Measurements from ENCODE around the gene NACC2.
A peak's percentile ranks its signal among the peaks of the same experiment; 100 is the strongest.
"Not testable (repeated sequence)": the region's sequence is repeated elsewhere in the genome, so short reads cannot be mapped to it uniquely, and the experiment has no call there.

NACC2 gene

DNA sequence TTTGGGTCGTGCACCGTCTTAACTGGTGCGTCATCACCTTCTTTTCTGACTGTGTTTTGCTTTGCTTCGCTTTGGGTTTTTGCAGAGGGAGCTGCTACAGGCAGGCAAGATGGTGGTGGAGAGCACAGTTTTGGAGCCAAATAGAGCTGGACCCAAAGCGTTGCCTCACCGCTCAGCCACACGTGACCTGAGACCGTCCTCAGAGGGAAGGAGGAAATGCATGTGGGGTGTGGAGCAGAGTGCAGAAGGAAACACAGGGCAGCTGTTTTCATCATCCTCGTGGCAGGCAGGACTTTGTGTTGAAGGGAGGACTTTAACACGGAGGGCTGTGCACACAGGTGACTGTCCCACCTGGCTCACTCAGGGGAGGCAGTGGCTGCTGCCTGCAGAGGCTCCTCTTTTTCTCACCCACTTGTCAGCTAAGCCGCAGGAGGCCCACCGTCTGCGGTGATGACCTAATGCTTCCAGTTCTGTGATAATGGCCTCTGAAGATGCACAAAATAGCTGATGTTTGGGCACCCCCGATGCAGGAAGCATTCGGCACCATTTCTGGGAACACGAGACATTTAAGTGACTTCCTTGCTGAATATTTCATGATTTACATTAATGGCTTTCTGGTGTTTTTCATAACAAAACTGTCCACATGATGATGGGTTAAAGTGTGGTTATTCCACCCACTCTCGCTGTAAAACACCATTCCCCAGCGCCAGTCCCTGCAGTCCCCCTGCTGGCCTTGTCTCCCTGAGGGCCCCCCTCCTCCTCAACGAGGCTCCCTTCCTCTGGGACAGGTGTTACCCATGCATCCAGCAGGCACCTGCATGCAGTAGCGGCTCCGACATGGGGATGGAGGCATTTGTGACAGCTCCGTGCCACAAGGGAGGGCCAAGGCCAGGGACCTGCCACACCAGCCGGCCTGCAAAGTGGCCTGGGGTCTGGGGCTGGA, 121.5 kb downstream of the NACC2 start:
- no peak for ATAC-seq

DNA sequence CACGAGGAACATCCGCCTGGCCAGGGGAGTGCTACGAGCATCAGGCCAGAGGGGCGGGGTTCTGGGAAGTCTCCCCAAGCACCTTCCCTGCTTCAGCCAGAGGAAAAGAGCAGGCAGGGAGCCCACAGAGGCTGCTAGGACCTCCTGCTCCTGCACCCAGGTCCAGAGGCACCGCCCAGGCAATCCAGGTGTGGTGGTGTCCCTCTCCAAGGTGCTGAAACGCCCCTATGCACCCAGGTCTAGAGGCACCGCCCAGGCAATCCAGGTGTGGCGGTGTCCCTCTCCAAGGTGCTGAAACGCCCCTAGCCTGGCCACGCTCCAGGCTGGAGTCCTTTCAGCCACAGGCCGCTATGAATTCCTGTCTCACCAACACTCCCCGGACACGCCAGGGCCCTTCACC, 123.2 kb downstream of the NACC2 start:
- no peak for ATAC-seq

- ATAC-seq: no peak
Measured at GRCh38 chr9:135971111-135971766, 123.8 kb downstream of the NACC2 start.

DNA sequence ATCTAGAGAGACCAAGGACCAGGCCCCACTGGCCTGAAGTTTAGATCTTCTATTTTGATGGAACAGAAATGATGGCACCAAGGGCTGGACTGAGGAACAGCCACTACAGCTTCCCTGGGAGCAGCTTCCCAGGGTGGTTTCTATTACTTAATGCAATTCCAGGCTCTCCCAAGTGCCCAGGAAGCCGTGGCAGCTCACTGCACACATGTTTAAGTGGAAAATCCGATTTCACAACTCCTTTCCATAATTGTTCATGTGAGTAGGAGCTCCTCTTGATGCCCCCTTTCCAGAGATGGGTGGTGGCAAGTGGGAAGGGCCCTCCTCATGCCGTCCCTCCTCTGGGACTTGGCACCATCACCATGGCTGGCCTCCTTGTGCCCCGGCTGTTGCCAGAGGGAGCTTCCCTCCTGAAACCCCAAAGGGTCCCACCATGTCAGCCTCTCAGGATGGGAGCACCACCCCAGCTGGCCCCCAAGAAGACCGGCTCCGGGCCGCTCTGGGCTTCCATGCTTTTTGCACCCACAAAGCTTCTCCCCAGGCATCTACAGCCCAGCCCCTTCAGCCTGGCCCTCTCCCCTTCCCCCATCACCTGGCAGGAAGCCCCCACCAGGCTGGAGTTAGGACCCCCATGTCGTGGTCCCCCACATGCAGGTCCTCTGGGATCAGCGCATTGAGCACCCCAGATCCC, 124.8 kb downstream of the NACC2 start:
- no peak for ATAC-seq

DNA sequence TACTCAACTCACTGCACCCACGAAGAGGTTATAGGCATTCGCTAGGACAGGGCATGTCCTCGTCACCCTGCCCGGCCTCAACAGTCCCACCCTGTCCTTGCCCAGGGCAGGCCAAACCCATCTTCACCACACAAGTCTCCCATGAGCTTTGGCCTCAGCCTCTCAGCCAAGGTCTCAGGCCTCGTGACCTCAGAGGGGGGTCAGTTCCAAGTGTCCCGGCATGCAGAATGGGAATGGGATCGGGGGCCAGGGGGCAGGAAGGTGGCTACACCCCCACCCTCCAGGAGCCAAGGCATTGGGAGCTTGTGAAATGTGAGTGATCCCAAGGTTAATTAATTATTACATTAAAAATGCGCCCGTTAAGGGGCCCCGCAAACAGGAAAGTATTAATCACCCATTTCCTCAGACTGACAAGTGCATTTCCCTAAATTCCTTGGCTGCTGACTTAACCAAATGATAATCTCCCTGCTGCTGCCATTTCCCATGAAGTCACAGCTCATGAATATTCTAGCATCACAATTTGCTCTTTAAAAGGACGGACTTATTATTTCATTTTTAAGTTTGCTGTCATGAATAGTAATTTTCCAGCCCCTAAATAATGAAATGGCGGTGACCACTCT, 125.9 kb downstream of the NACC2 start:
- no peak for ATAC-seq

DNA sequence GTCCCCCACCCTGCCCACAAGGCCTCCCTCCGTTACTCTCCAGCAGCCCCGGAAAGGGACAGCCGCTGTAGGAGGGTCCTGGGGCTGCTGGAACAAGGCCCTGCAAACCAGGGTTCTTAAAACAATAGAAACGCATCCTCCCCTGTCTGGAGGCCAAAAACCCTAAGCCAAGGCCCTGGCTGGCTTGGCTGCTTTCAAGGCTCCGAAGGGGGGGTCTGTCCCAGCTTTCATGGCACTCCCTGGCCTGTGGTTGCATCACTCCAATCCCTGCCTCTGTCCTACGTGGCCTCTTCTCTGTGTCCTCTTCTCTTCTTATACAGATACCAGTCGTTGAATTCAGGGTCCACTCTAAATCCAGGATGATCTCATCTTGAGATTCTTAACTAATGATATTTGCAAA, 126.5 kb downstream of the NACC2 start:
- ATAC-seq: no peak

- no peak for ATAC-seq
Measured at GRCh38 chr9:135968083-135968476, 127.0 kb downstream of the NACC2 start.

DNA sequence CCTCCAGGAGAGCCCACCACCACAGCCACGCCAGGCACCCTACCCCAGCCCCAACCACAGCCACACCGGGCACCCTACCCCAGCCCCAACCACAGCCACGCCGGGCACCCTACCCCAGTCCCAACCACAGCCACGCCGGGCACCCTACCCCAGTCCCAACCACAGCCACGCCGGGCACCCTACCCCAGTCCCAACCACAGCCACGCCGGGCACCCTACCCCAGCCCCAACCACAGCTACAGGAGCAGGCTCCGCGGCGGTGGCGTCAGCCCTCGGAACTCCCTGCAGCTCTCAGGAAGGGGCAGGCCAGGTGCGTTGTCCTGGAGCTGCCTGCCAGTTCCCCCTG, 128.2 kb downstream of the NACC2 start:
- not testable (repeated sequence) for ATAC-seq

DNA sequence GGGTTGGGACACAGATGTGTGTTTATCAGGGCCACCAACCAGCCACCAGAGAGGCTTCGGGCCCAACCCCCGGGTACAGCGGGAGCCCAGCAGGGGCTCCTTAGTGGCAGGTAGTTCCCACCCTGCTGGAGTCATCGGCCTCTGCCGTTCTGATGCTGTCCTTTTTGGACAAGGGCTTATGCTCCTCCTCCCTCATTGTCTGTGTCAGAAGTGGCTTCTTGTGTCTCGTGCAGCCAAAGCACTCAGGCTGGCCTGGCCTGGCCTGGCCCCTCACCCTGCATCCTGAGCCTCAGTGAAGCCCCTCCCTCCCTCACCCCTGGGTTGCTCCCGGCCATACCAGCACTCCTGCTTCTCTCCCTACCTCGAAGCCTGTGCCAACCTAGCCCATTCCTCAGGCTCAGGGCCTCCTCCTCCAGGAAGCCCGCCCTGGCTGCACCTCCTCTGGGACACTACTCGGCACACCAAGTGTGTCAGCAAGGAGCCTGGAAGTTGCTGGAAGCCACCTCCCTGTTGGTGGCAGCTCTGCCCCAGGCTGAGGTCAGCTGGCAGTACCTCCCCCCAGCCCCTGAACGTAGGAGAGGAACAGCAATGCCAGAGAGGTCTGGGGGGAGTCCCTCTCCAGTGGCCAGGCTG, 129.8 kb downstream of the NACC2 start:
- ATAC-seq: no peak

GRCh38 chr9:135963938-135964337, 131.2 kb downstream of the NACC2 start:
- no peak for ATAC-seq

DNA sequence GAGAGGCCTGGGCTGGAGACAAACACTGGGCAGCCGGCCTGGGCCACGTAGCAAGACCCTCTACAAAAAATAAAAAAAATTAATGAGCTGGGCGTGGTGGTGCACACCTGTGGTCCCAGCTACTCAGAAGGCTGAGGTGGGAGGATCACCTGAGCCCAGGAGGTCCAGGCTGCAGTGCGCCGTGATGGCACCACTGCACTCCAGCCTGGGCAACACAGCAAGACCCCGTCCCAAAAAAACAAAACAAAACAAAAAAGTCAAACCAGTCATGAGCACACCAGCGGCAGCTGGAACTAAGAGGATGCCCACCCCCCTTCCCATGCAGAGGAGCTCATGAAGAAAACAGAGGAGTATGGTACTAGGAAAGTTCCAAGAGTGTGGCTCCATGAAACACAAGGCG, 131.8 kb downstream of the NACC2 start:
- ATAC-seq: no peak

- ATAC-seq: no peak
Measured at GRCh38 chr9:135962696-135963307, 132.3 kb downstream of the NACC2 start.

DNA sequence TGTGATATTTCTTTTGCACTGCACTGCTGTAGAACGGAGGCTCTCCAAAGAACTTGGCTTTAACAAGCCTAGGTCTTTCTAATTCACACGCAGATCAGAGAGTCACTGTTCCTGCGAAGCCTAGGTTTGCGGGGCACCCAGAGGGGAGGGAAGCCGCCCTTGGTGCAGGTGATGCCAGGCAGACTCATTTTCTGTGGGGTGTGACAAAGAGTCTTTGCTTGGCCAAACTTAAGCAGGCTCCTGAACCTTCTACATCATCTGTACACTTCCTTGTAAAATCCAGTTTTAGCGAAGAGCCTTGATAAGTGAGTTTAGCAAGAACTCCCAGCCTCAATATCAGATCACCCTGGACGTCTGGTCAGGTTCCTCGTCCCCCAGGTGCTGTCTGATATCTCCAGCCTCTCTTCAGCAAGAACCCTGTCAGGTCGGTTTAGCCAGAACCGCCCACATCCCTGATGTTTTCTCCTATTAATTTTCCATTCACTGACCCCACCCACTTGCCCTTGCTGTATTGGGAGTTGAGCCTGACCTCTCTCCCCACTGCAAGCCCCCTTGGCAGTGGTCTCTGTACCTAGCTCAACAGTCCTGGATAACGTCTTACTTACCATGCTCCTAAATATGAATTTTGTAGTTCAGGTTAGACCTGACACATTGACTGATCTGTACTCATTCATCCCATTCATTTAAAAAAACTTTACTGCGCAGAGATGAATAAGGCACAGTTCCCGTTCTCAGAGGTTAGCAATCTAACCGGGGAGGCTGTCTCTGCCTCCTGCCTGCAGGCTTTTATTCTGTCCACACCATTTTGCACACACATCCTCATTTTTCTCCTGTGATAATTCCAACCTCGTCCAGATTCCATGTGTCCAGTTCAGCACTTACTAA, 133.0 kb downstream of the NACC2 start:
- no peak for ATAC-seq

DNA sequence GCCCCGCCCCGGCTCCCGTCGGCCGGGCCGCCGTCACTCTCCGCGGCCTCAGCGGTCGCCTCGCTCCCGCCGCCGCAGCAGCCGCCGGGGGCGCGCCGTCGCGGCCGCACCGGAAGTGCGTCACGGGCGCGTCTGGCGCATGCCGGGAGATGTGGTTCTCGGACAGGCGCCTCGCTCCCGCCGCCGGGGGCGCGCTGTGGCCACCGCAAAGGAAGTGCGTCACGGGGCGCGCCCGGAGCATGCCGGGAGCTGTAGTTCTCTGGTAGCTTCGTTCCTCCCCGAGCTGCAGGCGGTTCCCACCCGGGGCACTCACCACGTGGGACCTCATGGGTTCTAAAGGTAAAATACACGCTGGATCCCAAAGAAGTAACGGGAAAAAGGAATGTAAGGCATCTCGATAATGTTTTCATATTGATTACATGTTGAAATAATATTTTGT, 133.8 kb downstream of the NACC2 start, which contains the start of gene UBAC1:
TSS of gene UBAC1 (minus strand) at position 97 of the 439 bp plus-strand sequence. CDS start 211 bp downstream, outside the sequence.
- ATAC-seq: peak; percentile 95

- no peak for ATAC-seq
Measured at GRCh38 chr9:135960411-135961276, 134.4 kb downstream of the NACC2 start.

GRCh38 chr9:135959814-135960213, 135.3 kb downstream of the NACC2 start:
- no peak for ATAC-seq

- ATAC-seq: no peak
Measured at GRCh38 chr9:135958485-135958884, 136.6 kb downstream of the NACC2 start.

DNA sequence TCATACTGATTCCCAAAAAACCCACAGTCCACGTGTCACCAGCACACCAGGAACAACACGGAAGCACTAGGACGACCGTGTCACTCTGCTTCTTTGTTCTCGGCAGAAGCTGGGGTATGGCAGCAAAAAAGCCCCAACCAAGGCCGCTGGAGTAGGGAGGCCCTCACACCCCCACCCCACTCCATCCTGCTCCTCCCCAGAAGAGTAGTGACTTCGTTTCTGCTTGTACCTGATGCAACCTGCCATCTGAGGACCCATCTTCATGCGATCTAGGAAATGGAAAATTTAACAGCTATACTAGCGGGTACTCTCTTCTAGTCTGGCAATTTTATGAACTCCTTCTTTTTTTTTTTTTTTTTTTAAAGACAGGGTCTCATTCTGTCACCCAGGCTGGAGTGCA, 137.7 kb downstream of the NACC2 start:
- no peak for ATAC-seq

DNA sequence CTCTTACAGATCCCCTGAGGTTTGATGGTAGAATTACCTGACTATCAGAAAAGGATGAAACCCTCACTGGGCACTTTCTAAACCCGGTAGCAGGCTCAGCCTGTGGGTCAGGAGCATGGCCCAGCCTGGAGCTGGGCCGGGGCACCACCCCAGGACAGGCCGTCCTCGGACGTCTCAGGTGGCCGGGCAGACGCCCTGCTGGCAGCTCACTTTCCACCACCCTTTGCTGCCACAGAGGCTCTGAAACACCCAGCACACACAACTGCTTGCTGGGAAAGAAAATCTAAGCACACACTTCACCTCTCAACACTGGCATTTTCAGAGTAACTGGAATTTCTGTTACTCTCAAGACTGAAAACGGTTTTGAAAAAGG, 138.3 kb downstream of the NACC2 start:
- no peak for ATAC-seq
